Endothelial cell of umbilical vein (primary cell): ENCODE measurements around the gene ATRNL1.

Experiments
- CTCF ChIP-seq, 2 donors: IDR thresholded peaks; 1 replicate in 1 of 2; 2 replicates in 1 of 2; pipeline ENCODE4 v1.5.1; 2011; ENCODE audit warnings: low read length in 2 of 2, mild to moderate bottlenecking in 2 of 2, moderate library complexity in 2 of 2, control low read depth in 1 of 2, inconsistent platforms in 1 of 2, low read depth in 1 of 2; ENCODE audit not compliant: insufficient read depth in 1 of 2; ENCODE audit errors: extremely low read depth in 1 of 2
- JUN ChIP-seq: IDR thresholded peaks from 2 replicates; pipeline ENCODE4 v1.6.1; 2011; ENCODE audit warnings: borderline replicate concordance, low read depth; ENCODE audit not compliant: insufficient read length, insufficient read depth
- POLR2A ChIP-seq: IDR thresholded peaks from 2 replicates; pipeline ENCODE4 v1.6.1; 2012; ENCODE audit warnings: low read depth, mild to moderate bottlenecking, control low read depth, low read length

GRCh38 chr10:115941361-115941771 lies 848.2 kb downstream of the ATRNL1 start:
- TF ChIP-seq CTCF (IDR thresholded peaks at IDR 0.05; ENCODE audit: extremely low read depth in 1 of 2, insufficient read depth in 1 of 2, low read depth in 1 of 2, low read length in 2 of 2) (no peak), POLR2A (no peak), JUN (no peak)
